HG03521 (cell line): ENCODE data around the gene SUMO4.

Source experiments
- ATAC-seq: cut with Tn5 transposase; IDR thresholded peaks from one replicate; pipeline ENCODE4 v1.9.1; 2021; ENCODE audit warnings: mild to moderate bottlenecking, moderate library complexity; ENCODE audit not compliant: unreplicated experiment

SUMO4 gene

GRCh38 chr6:149400050-149400449 lies at the start of gene SUMO4:
Gene SUMO4, plus strand, starts transcription at chr6:149400262. Its CDS starts 130 bp downstream, at chr6:149400392.
- no peak for ATAC-seq

GRCh38 chr6:149354009-149354408 lies 46.1 kb upstream of the SUMO4 start:
- ATAC-seq = no peak

GRCh38 chr6:149356081-149356750 lies 43.8 kb upstream of the SUMO4 start:
- no peak for ATAC-seq

GRCh38 chr6:149357726-149358538 lies 42.1 kb upstream of the SUMO4 start:
- no peak for ATAC-seq

GRCh38 chr6:149359440-149359839 lies 40.6 kb upstream of the SUMO4 start:
- no peak for ATAC-seq

GRCh38 chr6:149360536-149360935 lies 39.5 kb upstream of the SUMO4 start:
- no peak for ATAC-seq

GRCh38 chr6:149362289-149362688 lies 37.8 kb upstream of the SUMO4 start:
- ATAC-seq = no peak

- no peak for ATAC-seq
Observed at GRCh38 chr6:149363154-149363553, 36.9 kb upstream of the SUMO4 start.

- ATAC-seq = no peak
Observed at GRCh38 chr6:149364557-149364956, 35.5 kb upstream of the SUMO4 start.

- ATAC-seq = no peak
Observed at GRCh38 chr6:149365197-149365596, 34.9 kb upstream of the SUMO4 start.

GRCh38 chr6:149366267-149366921 lies 33.7 kb upstream of the SUMO4 start:
- ATAC-seq = no peak

- ATAC-seq = no peak
Observed at GRCh38 chr6:149368065-149368464, 32.0 kb upstream of the SUMO4 start.

GRCh38 chr6:149371154-149371553 lies 28.9 kb upstream of the SUMO4 start:
- no peak for ATAC-seq

- ATAC-seq = no peak
Observed at GRCh38 chr6:149372062-149372461, 28.0 kb upstream of the SUMO4 start.

- no peak for ATAC-seq
Observed at GRCh38 chr6:149373511-149373910, 26.6 kb upstream of the SUMO4 start.

GRCh38 chr6:149379977-149380376 lies 20.1 kb upstream of the SUMO4 start:
- no peak for ATAC-seq

- ATAC-seq = no peak
Observed at GRCh38 chr6:149380523-149380922, 19.5 kb upstream of the SUMO4 start.

GRCh38 chr6:149383371-149383770 lies 16.7 kb upstream of the SUMO4 start:
- no peak for ATAC-seq

GRCh38 chr6:149384464-149384863 lies 15.6 kb upstream of the SUMO4 start:
- ATAC-seq = no peak

GRCh38 chr6:149385998-149386646 lies 13.9 kb upstream of the SUMO4 start:
- no peak for ATAC-seq

- ATAC-seq = no peak
Observed at GRCh38 chr6:149387779-149388512, 12.1 kb upstream of the SUMO4 start.
